Gastroesophageal sphincter (tissue), 4 donors: Measurements from ENCODE around the gene CEACAM6. TPM values are rescaled to one million over a fixed set of nuclear protein-coding genes. Genes with fewer than 3 reads are reported as not detected.
"Not testable (repeated sequence)": the region's sequence is repeated elsewhere in the genome, so short reads cannot be mapped to it uniquely, and the experiment has no call there.

Experiments used
- ATAC-seq: fragments of 150-250 bp; one replicate; pipeline ENCODE4 v1.9.1; 2016; ENCODE audit warnings: mild to moderate bottlenecking, moderate library complexity
- H3K27ac ChIP-seq, 4 donors: fragments of 200-600 bp; sonication (generic) in 3 of 4; 1 replicate in 3 of 4; 2 replicates in 1 of 4; pipeline ENCODE4 v1.5.1; 2016 to 2019
- H3K27me3 ChIP-seq: fragments of 200-600 bp; sonication (generic); one replicate; pipeline ENCODE4 v1.5.1; 2019
- H3K36me3 ChIP-seq, 2 donors: fragments of 200-600 bp; sonication (generic); one replicate each; pipeline ENCODE4 v1.5.1; 2019; ENCODE audit warnings: control low read depth in 1 of 2
- H3K4me1 ChIP-seq, 3 donors: fragments of 200-600 bp; sonication (generic); 1 replicate in 2 of 3; 2 replicates in 1 of 3; pipeline ENCODE4 v1.5.1; 2016 to 2019; ENCODE audit warnings: control low read depth in 2 of 3
- H3K4me3 ChIP-seq, 2 donors: fragments of 200-600 bp; sonication (generic); one replicate each; pipeline ENCODE4 v1.5.1; 2019; ENCODE audit warnings: mild to moderate bottlenecking in 1 of 2, moderate library complexity in 1 of 2
- H3K9me3 ChIP-seq, 3 donors: fragments of 200-600 bp; sonication (generic); one replicate each; pipeline ENCODE4 v1.5.1; 2017 to 2019; ENCODE audit warnings: control low read depth in 2 of 3
- CTCF ChIP-seq, 4 experiments: fragments of 200-600 bp in 2 of 4; fragments of 450-650 bp in 2 of 4; sonication (generic) in 1 of 4; IDR thresholded peaks; one replicate each; pipeline ENCODE4 v1.5.1; 2017 to 2019; ENCODE audit warnings: antibody characterized with exemption in 4 of 4, mild to moderate bottlenecking in 2 of 4, moderate library complexity in 2 of 4
- EP300 ChIP-seq: sonication (generic); formaldehyde crosslinking; IDR thresholded peaks from one replicate; pipeline ENCODE4 v1.6.1; 2017; ENCODE audit warnings: antibody characterized with exemption, mild to moderate bottlenecking
- POLR2A ChIP-seq, 2 donors: fragments of 450-650 bp; IDR thresholded peaks; one replicate each; pipeline ENCODE4 v1.6.1; 2017; ENCODE audit warnings: antibody characterized with exemption in 2 of 2, mild to moderate bottlenecking in 2 of 2, moderate library complexity in 1 of 2
- POLR2AphosphoS5 ChIP-seq: sonication (generic); formaldehyde crosslinking; IDR thresholded peaks from one replicate; pipeline ENCODE4 v1.6.1; 2017; ENCODE audit warnings: antibody characterized with exemption
- WGBS, 2 donors: methylation state at CpG; one replicate each; pipeline ENCODE4 v1.1.5; 2018; ENCODE audit warnings: low coverage in 1 of 2; 5-methylcytosine and 5-hydroxymethylcytosine counted together
- total RNA-seq, 4 donors: library from RNA; depleted of rRNA; stranded (reverse); fragments of >200 nt; gene quantifications; one replicate each; pipeline ENCODE4 v1.1.0, GENCODE V29; 2016

The CEACAM6 gene
- total RNA-seq, 4 donors from 2014 or later, result 0.78 to 30.2 TPM; not detected in 2

GRCh38 chr19:41785653-41786052 lies 30.3 kb downstream of the CEACAM6 start:
- Histone ChIP-seq H3K27me3 (peaks cover 82% of the 10 kb centered on the region), H3K9me3 (no peaks in the 10 kb centered on the region), H3K4me1 (peaks cover 0 to 12% (median 4%) of the 10 kb centered on the region in 3 donors), H3K36me3 (no peaks in the 10 kb centered on the region), H3K27ac (no peak overlapping the region), H3K4me3 (no peak overlapping the region)
- 0 to 2% methylated on average over 5 to 10 of the region's 10 CpGs for WGBS, 2 donors
- TF ChIP-seq EP300 (no peak), POLR2AphosphoS5 (no peak), POLR2A (IDR thresholded peaks at IDR 0.05) (no peak), CTCF (IDR thresholded peaks at IDR 0.05) (peak; percentile 29 to 72 (median 44))
- no peak for ATAC-seq

- no peaks in the 10 kb centered on the region for H3K36me3 ChIP-seq
- no peak for ATAC-seq
- H3K4me3 ChIP-seq, result no peak overlapping the region
- no peak overlapping the region for H3K27ac ChIP-seq
- H3K9me3 ChIP-seq, result no peaks in the 10 kb centered on the region
- H3K27me3 ChIP-seq, result peaks cover 88% of the 10 kb centered on the region
- 55 to 56% methylated on average over 7 of the region's 7 CpGs for WGBS, 2 donors
- TF ChIP-seq CTCF (IDR thresholded peaks at IDR 0.05), result no peak
- TF ChIP-seq POLR2AphosphoS5, result no peak
- TF ChIP-seq EP300, result no peak
- no peak for TF ChIP-seq POLR2A (IDR thresholded peaks at IDR 0.05)
- H3K4me1 ChIP-seq, result peaks cover 0 to 12% (median 4%) of the 10 kb centered on the region in 3 donors
Measured at GRCh38 chr19:41787055-41787454, 31.7 kb downstream of the CEACAM6 start.

GRCh38 chr19:41788518-41788917 lies 33.2 kb downstream of the CEACAM6 start:
- H3K9me3 ChIP-seq, H3K36me3 ChIP-seq, H3K27ac ChIP-seq, H3K4me3 ChIP-seq, ATAC-seq: not testable (repeated sequence)
- Histone ChIP-seq H3K4me1 (peaks cover 0 to 12% (median 4%) of the 10 kb centered on the region in 3 donors), H3K27me3 (peaks cover 87% of the 10 kb centered on the region)
- WGBS, 2 donors, result no CpG with 5 or more reads among the region's 1 CpG

GRCh38 chr19:41789053-41789452 lies 33.7 kb downstream of the CEACAM6 start:
- peaks cover 87% of the 10 kb centered on the region for H3K27me3 ChIP-seq
- WGBS, 2 donors, result 43 to 83% methylated on average over 1 of the region's 5 CpGs
- ATAC-seq, result not testable (repeated sequence)

GRCh38 chr19:41792513-41793413 lies 37.4 kb downstream of the CEACAM6 start:
- no peak for ATAC-seq
- 19 to 27% methylated on average over 13 to 17 of the region's 22 CpGs for WGBS, 2 donors
- TF ChIP-seq POLR2AphosphoS5 (no peak), CTCF (IDR thresholded peaks at IDR 0.05) (peak; percentile 23 to 64 (median 43))
- Histone ChIP-seq H3K36me3 (no peaks in the 10 kb centered on the region), H3K9me3 (no peaks in the 10 kb centered on the region), H3K4me1 (no peaks in the 10 kb centered on the region), H3K27me3 (peaks cover 74% of the 10 kb centered on the region), H3K27ac (no peak overlapping the region), H3K4me3 (no peak overlapping the region)

More at GRCh38 chr19:41789053-41789452, 33.7 kb downstream of the CEACAM6 start:
- H3K4me3 ChIP-seq, H3K9me3 ChIP-seq, H3K36me3 ChIP-seq, H3K27ac ChIP-seq: not testable (repeated sequence)
- peaks cover 0 to 12% (median 4%) of the 10 kb centered on the region in 3 donors for H3K4me1 ChIP-seq

GRCh38 chr19:41793414-41793727 lies 38.0 kb downstream of the CEACAM6 start:
- peaks cover 72% of the 10 kb centered on the region for H3K27me3 ChIP-seq
- no peaks in the 10 kb centered on the region for H3K4me1 ChIP-seq
- 0 to 6% methylated on average over 1 of the region's 1 CpG for WGBS, 2 donors
- TF ChIP-seq POLR2AphosphoS5, result no peak
- TF ChIP-seq POLR2A (IDR thresholded peaks at IDR 0.05), result no peak
- no peak for TF ChIP-seq EP300
- no peak for TF ChIP-seq CTCF (IDR thresholded peaks at IDR 0.05)
- no peak overlapping the region for H3K27ac ChIP-seq
- no peak overlapping the region for H3K4me3 ChIP-seq
- H3K36me3 ChIP-seq, result no peaks in the 10 kb centered on the region
- H3K9me3 ChIP-seq, result no peaks in the 10 kb centered on the region
- no peak for ATAC-seq
